IPS-20b (cell line): ENCODE measurements around the gene EXPH5.
"Not testable (repeated sequence)": the region's sequence is repeated elsewhere in the genome, so short reads cannot be mapped to it uniquely, and the experiment has no call there.

Source experiments
- H3K27ac ChIP-seq: one replicate; pipeline ENCODE4 v1.5.1; 2013; ENCODE audit warnings: low read length
- H3K27me3 ChIP-seq: 2 replicates; pipeline ENCODE4 v1.6.1; 2013; ENCODE audit warnings: mild to moderate bottlenecking, low read length, inconsistent platforms; ENCODE audit not compliant: insufficient read depth
- H3K36me3 ChIP-seq: 2 replicates; pipeline ENCODE4 v1.6.1; 2013; ENCODE audit warnings: low read depth, mild to moderate bottlenecking, inconsistent platforms, low read length, moderate library complexity; ENCODE audit not compliant: insufficient read depth
- H3K4me1 ChIP-seq: 2 replicates; pipeline ENCODE4 v1.6.1; 2013; ENCODE audit warnings: mild to moderate bottlenecking, control low read depth, inconsistent platforms, low read length, moderate library complexity; ENCODE audit not compliant: insufficient read depth
- H3K4me3 ChIP-seq: 2 replicates; pipeline ENCODE4 v1.5.1; 2013; ENCODE audit warnings: mild to moderate bottlenecking, low read length, inconsistent platforms
- H3K9ac ChIP-seq: 2 replicates; pipeline ENCODE4 v1.6.1; 2013; ENCODE audit warnings: low read depth, mild to moderate bottlenecking, inconsistent platforms, low read length, moderate library complexity
- H3K9me3 ChIP-seq: 2 replicates; pipeline ENCODE4 v1.6.1; 2013; ENCODE audit warnings: mild to moderate bottlenecking, low read depth, low read length, inconsistent platforms; ENCODE audit not compliant: insufficient read depth

Gene EXPH5, protein sequence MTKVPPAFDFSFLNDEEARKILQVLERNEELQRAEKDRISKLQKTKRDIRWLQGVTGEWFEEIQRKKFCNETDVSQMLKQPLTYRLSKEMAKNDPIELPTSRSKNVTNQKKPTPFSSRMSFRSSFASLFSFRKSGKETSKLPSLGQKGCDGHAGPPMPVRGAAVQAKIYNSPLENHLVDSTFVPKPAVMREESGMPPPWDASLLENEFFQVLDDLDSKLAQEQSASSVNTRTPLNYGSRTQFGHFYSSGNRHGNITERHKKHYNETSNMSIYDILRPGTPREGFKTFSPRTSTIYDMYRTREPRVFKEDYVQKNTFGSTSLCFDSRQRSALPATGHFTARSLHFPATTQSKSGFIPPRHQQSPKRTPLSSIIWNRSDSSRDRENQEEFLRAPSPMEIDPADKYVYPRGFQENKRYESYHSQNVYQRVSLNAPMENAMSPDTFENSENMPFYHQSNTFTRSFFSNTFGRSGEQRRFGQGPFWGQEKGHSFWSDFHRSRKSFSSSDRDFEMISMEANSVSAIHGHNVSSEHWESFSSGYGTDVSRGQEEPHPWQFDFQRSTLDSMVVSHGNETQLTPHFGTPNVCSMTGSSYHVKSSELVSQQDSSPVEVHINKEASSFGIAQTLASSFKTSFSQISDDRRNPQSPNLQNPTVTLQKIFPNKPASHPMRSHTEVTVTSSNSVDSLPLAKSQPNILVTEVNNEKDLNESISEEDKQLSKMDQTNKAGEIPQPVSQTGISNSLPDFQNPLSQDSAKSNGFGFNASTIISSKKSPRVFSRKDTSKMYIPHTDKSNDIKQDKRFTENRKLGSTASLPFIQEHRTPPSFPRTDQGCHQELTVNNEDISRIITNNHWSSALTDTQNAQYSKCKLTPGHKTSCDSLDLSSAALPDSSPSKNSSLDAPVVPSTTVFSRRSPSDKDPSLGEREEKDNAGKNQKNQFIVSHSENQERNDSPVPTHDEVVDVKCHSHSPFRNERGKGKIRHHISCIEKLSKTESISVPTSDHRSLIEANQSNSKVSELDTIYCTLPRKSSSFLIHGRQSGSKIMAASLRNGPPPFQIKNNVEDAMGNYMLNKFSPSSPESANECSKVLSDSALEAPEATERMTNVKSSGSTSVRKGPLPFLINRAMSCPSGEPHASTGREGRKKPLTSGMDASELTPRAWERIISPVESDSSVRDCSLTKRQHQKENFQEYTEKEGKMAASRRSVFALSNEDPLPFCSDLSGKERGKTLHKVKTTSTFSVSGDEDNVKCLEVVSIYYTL (N-terminal part only)

GRCh38 chr11:108593214-108593922, at the start of gene EXPH5:
Gene EXPH5, minus strand, starts transcription at chr11:108593768. Its CDS starts 232 bp downstream, at chr11:108593536.
- Histone ChIP-seq H3K4me3 (peak within 1 kb of the TSS; percentile 86), H3K4me1 (peaks cover 16% of the 10 kb centered on the region), H3K9me3 (no peaks in the 10 kb centered on the region), H3K36me3 (no peaks in the 10 kb centered on the region), H3K9ac (peak within 1 kb of the TSS; percentile 50; the same call in 1 of the 2 replicates), H3K27me3 (peaks cover 20% of the 10 kb centered on the region), H3K27ac (no peak within 1 kb of the TSS)

DNA sequence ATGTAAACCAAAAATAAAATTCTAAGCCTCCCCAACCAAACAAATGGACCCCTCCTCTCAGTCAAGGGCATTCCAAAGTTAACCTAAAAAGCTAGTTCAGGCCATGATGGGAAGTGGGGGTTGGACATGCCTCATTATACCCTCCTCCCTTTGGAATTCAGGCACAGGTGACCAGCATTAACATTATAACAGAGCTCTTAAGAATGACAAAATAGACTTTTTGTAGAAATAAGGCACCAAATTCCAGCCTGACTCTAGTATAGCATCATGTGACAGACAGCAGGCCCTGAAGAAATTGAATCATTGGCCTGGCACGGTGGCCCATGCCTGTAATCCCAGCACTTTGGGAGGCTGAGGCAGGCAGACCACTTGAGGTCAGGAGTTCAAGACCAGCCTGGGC, 48.2 kb upstream of the EXPH5 start:
- H3K4me1 ChIP-seq: peaks cover 11% of the 10 kb centered on the region
- H3K27ac ChIP-seq, H3K4me3 ChIP-seq, H3K27me3 ChIP-seq, H3K36me3 ChIP-seq, H3K9ac ChIP-seq, H3K9me3 ChIP-seq: not testable (repeated sequence)

DNA sequence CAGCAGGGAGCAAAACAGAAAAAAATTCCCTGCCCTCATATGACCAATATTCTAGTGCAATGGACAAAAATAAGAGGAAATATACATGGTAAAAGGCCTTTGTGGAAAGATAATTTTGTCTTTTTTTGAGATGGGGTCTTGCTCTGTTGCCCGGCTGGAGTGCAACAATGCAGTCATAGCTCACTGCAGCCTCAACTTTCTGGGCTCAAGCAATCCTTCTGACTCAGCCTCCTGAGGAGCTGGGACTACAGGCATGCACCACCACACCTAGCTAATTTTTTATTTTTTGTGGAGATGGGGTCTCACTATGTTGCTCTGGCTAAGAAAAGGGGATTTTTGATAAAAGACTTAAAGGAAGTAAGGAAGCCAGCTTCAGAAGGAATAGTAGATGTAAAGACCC, 45.6 kb upstream of the EXPH5 start:
- H3K9me3 ChIP-seq: peaks cover 10% of the 10 kb centered on the region; the same call in 1 of the 2 replicates

DNA sequence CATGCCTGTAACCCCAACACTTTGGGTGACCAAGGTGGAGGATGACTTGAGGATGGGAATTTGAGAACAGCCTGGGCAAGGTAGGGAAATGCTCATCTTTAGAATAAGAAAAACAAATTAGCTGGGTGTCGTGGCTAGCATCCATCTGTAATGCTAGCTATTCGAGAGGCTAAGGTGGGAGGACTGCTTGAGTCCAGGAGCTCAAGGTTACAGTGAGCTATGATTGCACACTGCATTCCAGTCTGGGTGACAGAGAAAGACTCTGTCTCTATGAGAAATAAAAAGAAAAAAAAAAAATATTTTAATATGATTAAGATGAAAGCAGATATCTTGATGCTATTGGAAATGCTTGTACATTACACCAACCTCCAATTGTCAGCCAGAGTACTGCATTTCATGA, 42.7 kb upstream of the EXPH5 start:
- no peak overlapping the region for H3K27ac ChIP-seq
- no peaks in the 10 kb centered on the region for H3K36me3 ChIP-seq
- H3K4me3 ChIP-seq: no peak overlapping the region
- H3K27me3 ChIP-seq: no peaks in the 10 kb centered on the region
- peaks cover 10% of the 10 kb centered on the region; the same call in 1 of the 2 replicates for H3K4me1 ChIP-seq
- H3K9me3 ChIP-seq: peaks cover 2% of the 10 kb centered on the region; the same call in 1 of the 2 replicates
- H3K9ac ChIP-seq: no peak overlapping the region

More for the DNA sequence above, 45.6 kb upstream of the EXPH5 start:
- Histone ChIP-seq H3K4me3 (no peak overlapping the region), H3K27me3 (no peaks in the 10 kb centered on the region), H3K4me1 (peaks cover 3% of the 10 kb centered on the region; the same call in 1 of the 2 replicates), H3K9ac (no peak overlapping the region), H3K27ac (no peak overlapping the region), H3K36me3 (no peaks in the 10 kb centered on the region)

GRCh38 chr11:108635106-108635505, 41.5 kb upstream of the EXPH5 start:
- H3K9me3 ChIP-seq: no peaks in the 10 kb centered on the region
- no peaks in the 10 kb centered on the region for H3K27me3 ChIP-seq
- no peaks in the 10 kb centered on the region for H3K36me3 ChIP-seq
- no peak overlapping the region for H3K4me3 ChIP-seq
- H3K27ac ChIP-seq: no peak overlapping the region
- H3K4me1 ChIP-seq: peaks cover 10% of the 10 kb centered on the region; the same call in 1 of the 2 replicates
- no peak overlapping the region for H3K9ac ChIP-seq

DNA sequence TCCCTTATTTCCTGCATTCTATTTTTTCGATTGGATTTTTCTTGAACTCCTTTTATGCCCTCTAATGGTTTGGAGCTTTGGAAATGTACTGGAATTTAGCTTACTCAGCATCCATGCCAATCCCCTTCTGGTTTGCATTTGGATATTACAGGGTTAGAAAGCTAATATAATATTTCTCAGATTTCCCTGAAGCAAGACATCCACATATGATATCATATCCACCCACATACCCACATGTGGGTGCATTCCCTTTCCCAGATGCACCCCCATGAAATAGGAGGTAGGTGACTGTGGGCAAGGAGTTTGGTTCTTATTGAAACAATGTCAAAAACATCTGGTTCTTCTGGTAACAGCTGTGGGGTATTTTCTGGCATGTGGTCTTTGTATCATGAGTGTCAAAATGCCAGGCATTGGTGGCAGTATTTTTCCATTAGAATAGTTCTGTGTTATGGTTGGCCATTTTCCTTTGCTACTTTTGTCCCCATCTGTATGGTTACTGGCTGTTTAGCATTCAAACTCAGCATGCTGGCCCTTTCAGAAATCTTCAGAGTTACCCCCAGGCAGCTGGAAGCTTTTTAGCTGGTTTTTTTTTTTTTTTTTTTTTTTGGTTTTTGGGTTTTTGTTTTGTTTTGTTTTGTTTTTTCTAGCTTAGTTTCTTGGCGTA, 38.6 kb upstream of the EXPH5 start:
- Histone ChIP-seq H3K36me3 (no peaks in the 10 kb centered on the region), H3K9me3 (peaks cover 18% of the 10 kb centered on the region), H3K4me1 (peaks cover 10% of the 10 kb centered on the region; the same call in 1 of the 2 replicates), H3K27ac (no peak overlapping the region), H3K27me3 (no peaks in the 10 kb centered on the region), H3K4me3 (peak overlapping the region; percentile 4), H3K9ac (no peak overlapping the region)

DNA sequence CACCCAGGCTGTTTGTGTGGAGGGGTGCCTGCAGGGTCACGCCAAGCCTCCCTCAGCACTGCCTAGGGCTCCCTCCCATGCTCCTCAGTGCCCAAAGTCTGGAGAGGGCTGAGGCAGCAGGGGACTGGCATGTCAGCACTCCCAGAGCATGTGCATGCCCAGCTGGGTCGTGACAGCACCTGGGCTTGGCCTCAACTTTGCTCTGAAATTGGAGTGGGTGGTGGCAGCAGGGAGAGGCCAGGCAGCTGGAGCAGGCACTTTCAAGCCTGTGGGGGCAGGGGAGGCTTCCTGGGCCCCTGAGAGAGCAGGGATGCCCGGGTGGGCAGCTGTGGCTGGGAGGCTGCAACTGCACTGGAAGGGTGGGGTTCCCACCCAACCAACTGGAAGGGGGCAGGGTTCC, 35.7 kb upstream of the EXPH5 start:
- Histone ChIP-seq H3K27ac (no peak overlapping the region), H3K4me3 (no peak overlapping the region), H3K27me3 (no peaks in the 10 kb centered on the region), H3K9me3 (peaks cover 18% of the 10 kb centered on the region), H3K9ac (no peak overlapping the region), H3K36me3 (no peaks in the 10 kb centered on the region), H3K4me1 (peaks cover 10% of the 10 kb centered on the region; the same call in 1 of the 2 replicates)

- Histone ChIP-seq H3K27me3 (no peaks in the 10 kb centered on the region), H3K36me3 (no peaks in the 10 kb centered on the region), H3K9me3 (peaks cover 18% of the 10 kb centered on the region), H3K27ac (no peak overlapping the region), H3K9ac (no peak overlapping the region), H3K4me1 (peaks cover 10% of the 10 kb centered on the region; the same call in 1 of the 2 replicates), H3K4me3 (no peak overlapping the region)
These were observed 35.2 kb upstream of the EXPH5 start for GRCh38 chr11:108628812-108629211.

- H3K4me3 ChIP-seq: no peak overlapping the region
- H3K27me3 ChIP-seq: no peaks in the 10 kb centered on the region
- peaks cover 10% of the 10 kb centered on the region; the same call in 1 of the 2 replicates for H3K4me1 ChIP-seq
- H3K9ac ChIP-seq: no peak overlapping the region
- no peak overlapping the region for H3K27ac ChIP-seq
- no peaks in the 10 kb centered on the region for H3K36me3 ChIP-seq
- peaks cover 18% of the 10 kb centered on the region for H3K9me3 ChIP-seq
These were observed 34.8 kb upstream of the EXPH5 start for GRCh38 chr11:108628326-108628725.

GRCh38 chr11:108624196-108624925, 30.8 kb upstream of the EXPH5 start:
- no peaks in the 10 kb centered on the region for H3K27me3 ChIP-seq
- no peaks in the 10 kb centered on the region for H3K36me3 ChIP-seq
- no peak overlapping the region for H3K27ac ChIP-seq
- no peaks in the 10 kb centered on the region; the same call in 1 of the 2 replicates for H3K4me1 ChIP-seq
- no peak overlapping the region for H3K9ac ChIP-seq
- no peak overlapping the region for H3K4me3 ChIP-seq
- peaks cover 11% of the 10 kb centered on the region for H3K9me3 ChIP-seq
